ENCODE measurements around the gene ARHGAP8. TPM values are rescaled to one million over a fixed set of nuclear protein-coding genes. Genes with fewer than 3 reads are reported as not detected.

ARHGAP8 gene
- polyA plus RNA-seq, 3 donors, result 0.03 TPM; not detected in 2

DNA sequence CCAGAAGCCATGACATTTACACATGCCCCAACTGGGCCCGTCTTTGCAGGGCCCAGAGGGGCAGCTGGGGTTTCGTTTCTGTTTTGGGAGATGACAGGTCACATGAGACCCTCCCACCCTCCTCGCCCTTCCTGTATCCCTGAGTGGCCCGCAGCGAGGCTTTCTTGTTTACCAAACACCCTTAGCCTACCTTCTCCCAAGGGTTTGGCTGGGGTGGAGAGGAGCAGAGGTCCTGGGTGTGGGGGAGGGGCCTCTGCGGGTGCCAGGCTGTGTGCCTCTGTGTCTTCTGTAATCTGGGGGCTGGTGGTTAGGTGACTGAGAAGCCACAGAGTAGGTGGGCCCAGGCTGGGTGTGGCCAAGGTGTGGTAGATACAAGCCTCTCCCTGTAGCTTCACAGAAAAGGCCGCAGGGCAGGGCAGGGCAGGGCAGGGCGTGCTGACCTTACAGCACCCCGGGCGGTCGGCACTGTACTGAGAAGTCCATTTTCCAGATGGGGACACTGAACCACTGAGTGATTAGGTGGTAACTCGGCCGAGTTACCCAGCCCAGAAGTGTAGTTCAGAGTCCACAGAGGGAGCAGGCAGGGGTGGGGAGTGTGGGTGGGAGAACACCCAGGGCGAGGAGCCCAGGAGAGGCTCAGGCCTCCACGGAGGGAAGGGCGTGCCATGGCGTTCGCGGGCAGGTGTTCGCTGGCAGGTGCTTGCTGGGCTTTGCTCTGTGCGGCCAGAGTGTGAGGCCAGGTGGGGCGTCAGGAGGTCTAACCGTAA is 41.7 kb upstream of the ARHGAP8 start:
- H3K79me2 ChIP-seq (ENCODE audit: insufficient read depth, low read length), result no peaks in the 10 kb centered on the region
- no peaks in the 10 kb centered on the region for H3K27me3 ChIP-seq (ENCODE audit: control insufficient read depth in 2 of 2, insufficient read depth in 2 of 2, low read length in 2 of 2)
- Mint-ChIP-seq H3K27me3 (ENCODE audit: low read depth in 3 of 3) (peaks cover 2 to 3% (median 2%) of the 10 kb centered on the region in 3 donors), H3K4me3 (no peak overlapping the region), H3K36me3 (no peaks in the 10 kb centered on the region), H3K27ac (peak overlapping the region in 1 of 7 donors; percentile 10), H3K9me3 (no peaks in the 10 kb centered on the region), H3K4me1 (peaks cover 6% of the 10 kb centered on the region)
- DNase-seq, result no peak
- H4K20me1 ChIP-seq (ENCODE audit: insufficient read depth, low read length), result no peaks in the 10 kb centered on the region
- H3K4me3 ChIP-seq (replicated peaks in 1 of 3; ENCODE audit: low read depth in 2 of 3, low read length in 3 of 3), result no peak overlapping the region
- intact Hi-C loops (cut with micrococcal nuclease), result no loop called here
- no peak overlapping the region for H3K27ac ChIP-seq (ENCODE audit: low read depth in 1 of 2, low read length in 2 of 2)
- 79% methylated on average over 13 of the region's 23 CpGs for WGBS (ENCODE audit: insufficient coverage)
- no peaks in the 10 kb centered on the region for H3K36me3 ChIP-seq (replicated peaks in 1 of 2; ENCODE audit: control insufficient read depth in 1 of 2, insufficient read depth in 2 of 2, low read length in 2 of 2)
- peak overlapping the region; percentile 8 for H3K9ac ChIP-seq (ENCODE audit: insufficient read depth, low read length, poor library complexity, severe bottlenecking)
- peaks cover 0 to 5% of the 10 kb centered on the region in 2 donors for H3K4me1 ChIP-seq (ENCODE audit: control insufficient read depth in 1 of 2, insufficient read depth in 2 of 2, low read length in 2 of 2)
- peak overlapping the region; percentile 19 for H3K4me2 ChIP-seq (replicated peaks; ENCODE audit: extremely low read depth, low read length, poor library complexity, severe bottlenecking)
- H3K9me3 ChIP-seq (replicated peaks in 1 of 2; ENCODE audit: control insufficient read depth in 1 of 2, insufficient read depth in 1 of 2, low read length in 2 of 2), result no peaks in the 10 kb centered on the region
- TF ChIP-seq, protein P1, sequence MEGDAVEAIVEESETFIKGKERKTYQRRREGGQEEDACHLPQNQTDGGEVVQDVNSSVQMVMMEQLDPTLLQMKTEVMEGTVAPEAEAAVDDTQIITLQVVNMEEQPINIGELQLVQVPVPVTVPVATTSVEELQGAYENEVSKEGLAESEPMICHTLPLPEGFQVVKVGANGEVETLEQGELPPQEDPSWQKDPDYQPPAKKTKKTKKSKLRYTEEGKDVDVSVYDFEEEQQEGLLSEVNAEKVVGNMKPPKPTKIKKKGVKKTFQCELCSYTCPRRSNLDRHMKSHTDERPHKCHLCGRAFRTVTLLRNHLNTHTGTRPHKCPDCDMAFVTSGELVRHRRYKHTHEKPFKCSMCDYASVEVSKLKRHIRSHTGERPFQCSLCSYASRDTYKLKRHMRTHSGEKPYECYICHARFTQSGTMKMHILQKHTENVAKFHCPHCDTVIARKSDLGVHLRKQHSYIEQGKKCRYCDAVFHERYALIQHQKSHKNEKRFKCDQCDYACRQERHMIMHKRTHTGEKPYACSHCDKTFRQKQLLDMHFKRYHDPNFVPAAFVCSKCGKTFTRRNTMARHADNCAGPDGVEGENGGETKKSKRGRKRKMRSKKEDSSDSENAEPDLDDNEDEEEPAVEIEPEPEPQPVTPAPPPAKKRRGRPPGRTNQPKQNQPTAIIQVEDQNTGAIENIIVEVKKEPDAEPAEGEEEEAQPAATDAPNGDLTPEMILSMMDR (IDR thresholded peaks at IDR 0.05), result no peak
- H2AFZ ChIP-seq (ENCODE audit: insufficient read depth, low read depth, low read length, poor library complexity, severe bottlenecking), result peak overlapping the region; percentile 46

DNA sequence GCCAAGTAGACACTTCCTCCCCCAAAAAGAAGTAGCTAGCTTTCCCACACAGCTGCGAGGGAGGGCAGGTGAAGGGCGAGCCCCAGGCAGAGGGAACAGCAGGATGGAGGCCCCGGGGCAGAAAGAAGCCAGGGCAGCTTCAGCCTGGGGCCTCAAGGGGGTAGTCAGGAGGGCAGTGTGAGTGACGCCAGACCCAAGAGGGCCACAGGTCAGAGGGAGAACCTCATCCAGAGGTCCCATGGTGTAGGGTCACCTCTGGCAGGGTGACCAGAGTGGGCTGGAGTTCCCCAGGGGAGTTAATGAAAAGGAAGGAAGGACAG is 41.2 kb upstream of the ARHGAP8 start:
- peak overlapping the region in 1 of 7 donors; percentile 10 for H3K27ac Mint-ChIP-seq
- intact Hi-C loops (cut with micrococcal nuclease), result no loop called here
- no peaks in the 10 kb centered on the region for H3K9me3 Mint-ChIP-seq
- H3K4me3 Mint-ChIP-seq, result no peak overlapping the region
- 67% methylated on average over 3 of the region's 4 CpGs for WGBS (ENCODE audit: insufficient coverage)
- no peaks in the 10 kb centered on the region for H4K20me1 ChIP-seq (ENCODE audit: insufficient read depth, low read length)
- no peaks in the 10 kb centered on the region for H3K36me3 Mint-ChIP-seq
- H3K9ac ChIP-seq (ENCODE audit: insufficient read depth, low read length, poor library complexity, severe bottlenecking), result no peak overlapping the region
- TF ChIP-seq, protein P1 (IDR thresholded peaks at IDR 0.05), result no peak
- H3K9me3 ChIP-seq (replicated peaks in 1 of 2; ENCODE audit: control insufficient read depth in 1 of 2, insufficient read depth in 1 of 2, low read length in 2 of 2), result no peaks in the 10 kb centered on the region
- no peak overlapping the region for H3K4me2 ChIP-seq (replicated peaks; ENCODE audit: extremely low read depth, low read length, poor library complexity, severe bottlenecking)
- no peak overlapping the region for H3K4me3 ChIP-seq (replicated peaks in 1 of 3; ENCODE audit: low read depth in 2 of 3, low read length in 3 of 3)
- no peak overlapping the region for H3K27ac ChIP-seq (ENCODE audit: low read depth in 1 of 2, low read length in 2 of 2)
- DNase-seq, result no peak
- H3K4me1 Mint-ChIP-seq, result peaks cover 6% of the 10 kb centered on the region
- no peaks in the 10 kb centered on the region for H3K79me2 ChIP-seq (ENCODE audit: insufficient read depth, low read length)
- H3K27me3 ChIP-seq (ENCODE audit: control insufficient read depth in 2 of 2, insufficient read depth in 2 of 2, low read length in 2 of 2), result no peaks in the 10 kb centered on the region
- peaks cover under 1 to 3% (median 2%) of the 10 kb centered on the region in 3 donors for H3K27me3 Mint-ChIP-seq (ENCODE audit: low read depth in 3 of 3)
- H3K36me3 ChIP-seq (replicated peaks in 1 of 2; ENCODE audit: control insufficient read depth in 1 of 2, insufficient read depth in 2 of 2, low read length in 2 of 2), result no peaks in the 10 kb centered on the region
- H3K4me1 ChIP-seq (ENCODE audit: control insufficient read depth in 1 of 2, insufficient read depth in 2 of 2, low read length in 2 of 2), result peaks cover 0 to 5% of the 10 kb centered on the region in 2 donors
- H2AFZ ChIP-seq (ENCODE audit: insufficient read depth, low read depth, low read length, poor library complexity, severe bottlenecking), result no peak overlapping the region

Measured in CD14-positive monocyte (primary cell).